ENCODE measurements around the gene PTPN13. TPM values are rescaled to one million over a fixed set of nuclear protein-coding genes. Genes with fewer than 3 reads are reported as not detected.

Gene PTPN13
- total RNA-seq, 2 experiments from 2014 or later: 3.9 to 4.1 TPM

- DNase-seq (no peak), ATAC-seq (ENCODE audit: poor library complexity) (no peak)
- CTCF ChIA-PET: no interaction called here
- H3K4me1 ChIP-seq (ENCODE audit: insufficient read depth, low read length): no peaks in the 10 kb centered on the region
- Mint-ChIP-seq H3K4me3 (no peak overlapping the region), H3K4me1 (ENCODE audit: low read depth) (no peaks in the 10 kb centered on the region), H3K27ac (no peak overlapping the region), H3K9me3 (no peaks in the 10 kb centered on the region), H3K36me3 (ENCODE audit: low read depth) (no peaks in the 10 kb centered on the region), H3K27me3 (no peaks in the 10 kb centered on the region)
- H3K9me3 ChIP-seq (ENCODE audit: control insufficient read depth in 1 of 2, insufficient read depth in 1 of 2, low read length in 2 of 2): no peaks in the 10 kb centered on the region
- H3K36me3 ChIP-seq (ENCODE audit: insufficient read depth, low read length): no peaks in the 10 kb centered on the region
- no peak overlapping the region for H3K4me3 ChIP-seq (ENCODE audit: low read length)
- intact Hi-C loops (cut with DNase I, micrococcal nuclease): no loop called here
- no peaks in the 10 kb centered on the region for H3K27me3 ChIP-seq (ENCODE audit: control insufficient read depth in 1 of 2, insufficient read depth in 2 of 2, low read length in 2 of 2)
- no peak for TF ChIP-seq CTCF (IDR thresholded peaks at IDR 0.05)
- H3K27ac ChIP-seq (ENCODE audit: low read depth in 1 of 2, low read length in 2 of 2): no peak overlapping the region
- POLR2A ChIA-PET: no interaction called here
Measured at GRCh38 chr4:86685401-86685800, 91.3 kb downstream of the PTPN13 start.

- no peaks in the 10 kb centered on the region for H3K27me3 Mint-ChIP-seq
- TF ChIP-seq CTCF (IDR thresholded peaks at IDR 0.05): no peak
- CTCF ChIA-PET: no interaction called here
- no peak overlapping the region for H3K27ac Mint-ChIP-seq
- intact Hi-C loops (cut with DNase I, micrococcal nuclease): no loop called here
- Histone ChIP-seq H3K36me3 (ENCODE audit: insufficient read depth, low read length) (no peaks in the 10 kb centered on the region), H3K4me1 (ENCODE audit: insufficient read depth, low read length) (no peaks in the 10 kb centered on the region), H3K27ac (ENCODE audit: low read depth in 1 of 2, low read length in 2 of 2) (no peak overlapping the region), H3K27me3 (ENCODE audit: control insufficient read depth in 1 of 2, insufficient read depth in 2 of 2, low read length in 2 of 2) (no peaks in the 10 kb centered on the region), H3K4me3 (ENCODE audit: low read length) (no peak overlapping the region), H3K9me3 (ENCODE audit: control insufficient read depth in 1 of 2, insufficient read depth in 1 of 2, low read length in 2 of 2) (no peaks in the 10 kb centered on the region)
- no peaks in the 10 kb centered on the region for H3K4me1 Mint-ChIP-seq (ENCODE audit: low read depth)
- no peaks in the 10 kb centered on the region for H3K9me3 Mint-ChIP-seq
- no peaks in the 10 kb centered on the region for H3K36me3 Mint-ChIP-seq (ENCODE audit: low read depth)
- H3K4me3 Mint-ChIP-seq: no peak overlapping the region
- ATAC-seq (ENCODE audit: poor library complexity) (no peak), DNase-seq (no peak)
- POLR2A ChIA-PET: no interaction called here
Measured at GRCh38 chr4:86686741-86687140, 92.6 kb downstream of the PTPN13 start.

- CTCF ChIA-PET: no interaction called here
- no peak for ATAC-seq (ENCODE audit: poor library complexity)
- Histone ChIP-seq H3K9me3 (ENCODE audit: control insufficient read depth in 1 of 2, insufficient read depth in 1 of 2, low read length in 2 of 2) (no peaks in the 10 kb centered on the region), H3K36me3 (ENCODE audit: insufficient read depth, low read length) (no peaks in the 10 kb centered on the region), H3K4me1 (ENCODE audit: insufficient read depth, low read length) (no peaks in the 10 kb centered on the region), H3K27me3 (ENCODE audit: control insufficient read depth in 1 of 2, insufficient read depth in 2 of 2, low read length in 2 of 2) (no peaks in the 10 kb centered on the region), H3K4me3 (ENCODE audit: low read length) (no peak overlapping the region), H3K27ac (ENCODE audit: low read depth in 1 of 2, low read length in 2 of 2) (no peak overlapping the region)
- no peak for DNase-seq
- Mint-ChIP-seq H3K27ac (no peak overlapping the region), H3K27me3 (no peaks in the 10 kb centered on the region), H3K36me3 (ENCODE audit: low read depth) (no peaks in the 10 kb centered on the region), H3K9me3 (no peaks in the 10 kb centered on the region), H3K4me3 (no peak overlapping the region), H3K4me1 (ENCODE audit: low read depth) (no peaks in the 10 kb centered on the region)
- POLR2A ChIA-PET: no interaction called here
- intact Hi-C loops (cut with DNase I, micrococcal nuclease): no loop called here
- no peak for TF ChIP-seq CTCF (IDR thresholded peaks at IDR 0.05)
Measured at GRCh38 chr4:86688026-86688425, 93.9 kb downstream of the PTPN13 start.

All from CD4-positive, alpha-beta T cell (primary cell).